GM12878 (cell line): ENCODE measurements around the gene RASGRF1.
A peak's percentile ranks its signal among the peaks of the same experiment; 100 is the strongest.

Experiments used
- BMI1 ChIP-seq: fragments of 450-650 bp; IDR thresholded peaks from 2 replicates; pipeline ENCODE4 v1.6.1; 2016; ENCODE audit warnings: mild to moderate bottlenecking, moderate library complexity, borderline replicate concordance
- JUND ChIP-seq: IDR thresholded peaks from 2 replicates; pipeline ENCODE4 v1.6.1; 2012; ENCODE audit warnings: low read depth, mild to moderate bottlenecking, low read length, improper control_type of control experiment, moderate library complexity
- RAD21 ChIP-seq: IDR thresholded peaks from 2 replicates; pipeline ENCODE4 v1.6.1; 2011; ENCODE audit warnings: mild to moderate bottlenecking, low read depth, low read length, moderate library complexity; ENCODE audit not compliant: insufficient read depth
- ZNF687 ChIP-seq: fragments of 450-650 bp; IDR thresholded peaks from 2 replicates; pipeline ENCODE4 v1.6.1; 2017; ENCODE audit warnings: mild to moderate bottlenecking, moderate library complexity

- TF ChIP-seq JUND (no peak), ZNF687 (peak; percentile 90), BMI1 (no peak), RAD21 (peak; percentile 71)
Observed at GRCh38 chr15:78979456-78980320, 110.9 kb downstream of the RASGRF1 start.
